HG03575 (cell line): ENCODE measurements around the gene PAM16.
A peak's percentile ranks its signal among the peaks of the same experiment; 100 is the strongest.

Source experiments
- ATAC-seq: cut with Tn5 transposase; IDR thresholded peaks from one replicate; pipeline ENCODE4 v1.9.1; 2021; ENCODE audit not compliant: unreplicated experiment, insufficient number of reproducible peaks, low FRiP score; ENCODE audit errors: extremely low read depth

The PAM16 gene

GRCh38 chr16:4315186-4316107 is 35.7 kb downstream of the PAM16 start, which contains the start of gene GLIS2:
TSS of gene GLIS2 (plus strand) at chr16:4316067. CDS start at chr16:4332281, 16,214 bp downstream.
- no peak for ATAC-seq

- ATAC-seq, result no peak
Measured at GRCh38 chr16:4314532-4315185, 36.5 kb downstream of the PAM16 start.

- no peak for ATAC-seq
Measured at GRCh38 chr16:4313563-4314531, 37.3 kb downstream of the PAM16 start.

GRCh38 chr16:4309833-4310266 is 41.3 kb downstream of the PAM16 start:
- no peak for ATAC-seq

GRCh38 chr16:4309102-4309832 is 41.9 kb downstream of the PAM16 start:
- no peak for ATAC-seq

GRCh38 chr16:4307215-4308037 is 43.7 kb downstream of the PAM16 start:
- ATAC-seq, result peak; percentile 35

- no peak for ATAC-seq
Measured at GRCh38 chr16:4306470-4307214, 44.5 kb downstream of the PAM16 start.

- ATAC-seq, result no peak
Measured at GRCh38 chr16:4303973-4304372, 47.1 kb downstream of the PAM16 start.

GRCh38 chr16:4301968-4302367 is 49.2 kb downstream of the PAM16 start:
- no peak for ATAC-seq

- no peak for ATAC-seq
Measured at GRCh38 chr16:4301177-4301576, 49.9 kb downstream of the PAM16 start.

- ATAC-seq, result no peak
Measured at GRCh38 chr16:4298761-4299522, 52.2 kb downstream of the PAM16 start.

GRCh38 chr16:4297480-4297879 is 53.6 kb downstream of the PAM16 start:
- ATAC-seq, result no peak

- ATAC-seq, result no peak
Measured at GRCh38 chr16:4295581-4295980, 55.5 kb downstream of the PAM16 start.

GRCh38 chr16:4293822-4294457 is 57.2 kb downstream of the PAM16 start:
- ATAC-seq, result no peak

GRCh38 chr16:4293181-4293716 is 57.9 kb downstream of the PAM16 start:
- no peak for ATAC-seq

- ATAC-seq, result no peak
Measured at GRCh38 chr16:4291699-4292098, 59.4 kb downstream of the PAM16 start.
